ENCODE measurements around the gene GLI3.

GLI3 gene

DNA sequence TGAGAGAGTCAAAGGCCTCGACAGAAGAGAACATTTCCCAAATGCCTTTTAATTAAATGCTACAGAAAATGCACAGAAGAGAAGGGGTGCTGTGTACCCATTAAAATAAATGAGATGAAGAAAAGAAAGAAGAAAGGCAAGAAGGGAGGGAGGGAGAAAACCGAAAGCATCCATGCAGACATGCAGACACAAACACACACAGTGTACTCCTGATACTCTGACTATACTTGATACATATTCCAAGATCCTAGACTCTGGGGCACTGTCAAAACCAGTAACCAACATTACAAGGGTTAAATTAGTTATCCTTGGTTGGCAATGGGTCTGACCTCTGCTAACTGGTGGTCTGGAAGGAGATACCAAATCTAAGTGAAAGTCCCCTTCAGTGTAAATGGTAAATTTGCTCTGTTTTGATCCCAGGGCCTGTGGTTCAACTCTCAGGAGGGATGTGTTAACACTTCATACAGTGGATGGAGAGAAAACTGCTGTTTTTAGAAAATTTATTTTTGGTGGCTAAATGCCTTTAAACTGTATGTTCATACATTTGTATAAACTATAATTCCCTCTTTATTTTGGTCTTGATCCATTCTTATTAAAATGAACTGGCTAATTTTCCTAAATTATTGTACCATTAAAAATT, 241.3 kb downstream of the GLI3 start:
- TF ChIP-seq CTCF (IDR thresholded peaks at IDR 0.05; ENCODE audit: low read length) (no peak), EZH2phosphoT487 (IDR thresholded peaks at IDR 0.05; ENCODE audit: low read length) (no peak), EZH2 (optimal IDR thresholded peaks at IDR 0.05; ENCODE audit: low read depth, low read length) (no peak)
- H3K27me3 ChIP-seq (replicated peaks; ENCODE audit: insufficient read depth, low read length) = no peaks in the 10 kb centered on the region
- peaks cover 8% of the 10 kb centered on the region for H3K4me1 ChIP-seq (ENCODE audit: low read length)
- no peak overlapping the region for H3K4me3 ChIP-seq (ENCODE audit: low read length)
- H3K36me3 ChIP-seq (replicated peaks; ENCODE audit: insufficient read depth, low read length) = no peaks in the 10 kb centered on the region
- H3K4me2 ChIP-seq (ENCODE audit: low read depth, low read length) = no peak overlapping the region
- H3F3A ChIP-seq (ENCODE audit: insufficient read depth, low read length) = no peaks in the 10 kb centered on the region
- no peaks in the 10 kb centered on the region for H3K9me3 ChIP-seq (replicated peaks; ENCODE audit: insufficient read depth, low read length)
- no peaks in the 10 kb centered on the region for H3K9me2 ChIP-seq (replicated peaks; ENCODE audit: insufficient read depth, low read length)
- no peak for DNase-seq
- no peaks in the 10 kb centered on the region for H3K79me2 ChIP-seq (ENCODE audit: low read length)
- no peak overlapping the region for H3K27ac ChIP-seq (ENCODE audit: low read length)
- no peaks in the 10 kb centered on the region for H4K20me1 ChIP-seq (ENCODE audit: insufficient read depth, low read length)
- H3K9ac ChIP-seq (ENCODE audit: low read length) = no peak overlapping the region
- no peak overlapping the region for H2AFZ ChIP-seq (ENCODE audit: low read length)

DNA sequence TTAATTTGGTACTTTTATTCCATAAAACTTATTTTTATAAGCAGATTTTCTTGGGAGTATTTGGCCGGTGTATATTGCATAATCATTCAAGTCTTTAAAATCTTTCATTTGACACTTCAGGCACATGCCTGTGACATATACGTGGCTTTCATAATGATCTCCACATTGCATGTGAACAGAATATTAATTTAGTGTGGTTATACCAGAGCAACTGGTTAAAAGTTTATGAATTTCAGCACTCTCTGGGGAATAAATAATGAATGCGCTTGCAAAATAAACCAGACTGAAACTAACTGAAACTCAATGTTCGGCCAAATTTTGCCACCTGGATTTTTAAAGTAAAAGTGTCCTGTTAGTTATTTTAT, 242.3 kb downstream of the GLI3 start:
- peaks cover 4% of the 10 kb centered on the region for H3K4me1 ChIP-seq (ENCODE audit: low read length)
- no peaks in the 10 kb centered on the region for H3K36me3 ChIP-seq (replicated peaks; ENCODE audit: insufficient read depth, low read length)
- H3K27me3 ChIP-seq (replicated peaks; ENCODE audit: insufficient read depth, low read length) = no peaks in the 10 kb centered on the region
- no peaks in the 10 kb centered on the region for H3K79me2 ChIP-seq (ENCODE audit: low read length)
- no peak overlapping the region for H3K4me3 ChIP-seq (ENCODE audit: low read length)
- H3K9me3 ChIP-seq (replicated peaks; ENCODE audit: insufficient read depth, low read length) = no peaks in the 10 kb centered on the region
- TF ChIP-seq CTCF (IDR thresholded peaks at IDR 0.05; ENCODE audit: low read length) (no peak), EZH2phosphoT487 (IDR thresholded peaks at IDR 0.05; ENCODE audit: low read length) (no peak), EZH2 (optimal IDR thresholded peaks at IDR 0.05; ENCODE audit: low read depth, low read length) (no peak)
- no peak overlapping the region for H3K9ac ChIP-seq (ENCODE audit: low read length)
- H3K27ac ChIP-seq (ENCODE audit: low read length) = no peak overlapping the region
- H4K20me1 ChIP-seq (ENCODE audit: insufficient read depth, low read length) = no peaks in the 10 kb centered on the region
- H3F3A ChIP-seq (ENCODE audit: insufficient read depth, low read length) = no peaks in the 10 kb centered on the region
- no peak for DNase-seq
- no peak overlapping the region for H3K4me2 ChIP-seq (ENCODE audit: low read depth, low read length)
- no peaks in the 10 kb centered on the region for H3K9me2 ChIP-seq (replicated peaks; ENCODE audit: insufficient read depth, low read length)
- H2AFZ ChIP-seq (ENCODE audit: low read length) = no peak overlapping the region

GRCh38 chr7:41994036-41994745, 242.8 kb downstream of the GLI3 start:
- H3K9me3 ChIP-seq (replicated peaks; ENCODE audit: insufficient read depth, low read length) = no peaks in the 10 kb centered on the region
- H3K9me2 ChIP-seq (replicated peaks; ENCODE audit: insufficient read depth, low read length) = no peaks in the 10 kb centered on the region
- peaks cover 4% of the 10 kb centered on the region; the same call in 1 of the 2 replicates for H3K4me1 ChIP-seq (ENCODE audit: low read length)
- H2AFZ ChIP-seq (ENCODE audit: low read length) = no peak overlapping the region
- no peaks in the 10 kb centered on the region for H3K36me3 ChIP-seq (replicated peaks; ENCODE audit: insufficient read depth, low read length)
- no peak overlapping the region for H3K4me3 ChIP-seq (ENCODE audit: low read length)
- no peak overlapping the region for H3K9ac ChIP-seq (ENCODE audit: low read length)
- H3K27ac ChIP-seq (ENCODE audit: low read length) = no peak overlapping the region
- H4K20me1 ChIP-seq (ENCODE audit: insufficient read depth, low read length) = no peaks in the 10 kb centered on the region
- no peaks in the 10 kb centered on the region for H3K79me2 ChIP-seq (ENCODE audit: low read length)
- DNase-seq = no peak
- no peak for TF ChIP-seq CTCF (IDR thresholded peaks at IDR 0.05; ENCODE audit: low read length)
- TF ChIP-seq EZH2phosphoT487 (IDR thresholded peaks at IDR 0.05; ENCODE audit: low read length) = no peak
- no peak for TF ChIP-seq EZH2 (optimal IDR thresholded peaks at IDR 0.05; ENCODE audit: low read depth, low read length)
- no peaks in the 10 kb centered on the region for H3K27me3 ChIP-seq (replicated peaks; ENCODE audit: insufficient read depth, low read length)
- H3K4me2 ChIP-seq (ENCODE audit: low read depth, low read length) = no peak overlapping the region
- H3F3A ChIP-seq (ENCODE audit: insufficient read depth, low read length) = no peaks in the 10 kb centered on the region
